Erythroblast (primary cell): ENCODE data around the gene LOXL4.

Source experiments
- GATA1 ChIP-seq: IDR thresholded peaks from 2 replicates; pipeline ENCODE4 v1.6.1; 2011; ENCODE audit warnings: low read depth, mild to moderate bottlenecking, control low read depth, low read length, moderate library complexity
- POLR2A ChIP-seq: IDR thresholded peaks from 2 replicates; pipeline ENCODE4 v1.6.1; 2011; ENCODE audit warnings: mild to moderate bottlenecking, low read length

DNA sequence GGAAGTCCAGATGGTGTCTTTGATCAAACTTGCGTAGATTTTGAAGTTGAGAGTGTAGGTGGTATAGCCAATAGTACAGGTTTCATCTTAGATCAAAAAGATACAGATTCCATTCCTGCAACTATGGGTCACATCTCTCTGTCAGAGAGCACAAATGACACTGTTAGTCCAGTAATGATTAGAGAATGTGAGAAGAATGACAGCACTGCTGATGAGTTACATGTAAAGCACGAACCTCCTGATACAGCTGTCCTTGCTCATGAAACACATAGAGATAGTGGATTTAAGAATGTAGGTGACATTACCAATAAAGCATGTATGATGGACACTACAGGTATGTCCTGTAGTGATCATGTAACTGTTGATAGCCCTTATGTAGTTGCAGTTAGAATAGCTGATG, 59.1 kb downstream of the LOXL4 start:
- TF ChIP-seq POLR2A (no peak), GATA1 (no peak)
